GM12891 (cell line): Measurements from ENCODE around the gene SLC7A10.

Source experiments
- PAX5 ChIP-seq: IDR thresholded peaks from 2 replicates; pipeline ENCODE4 v1.6.1; 2011; ENCODE audit warnings: low read length, moderate library complexity, mild to moderate bottlenecking; ENCODE audit not compliant: insufficient read depth, severe bottlenecking
- POLR2A ChIP-seq: IDR thresholded peaks from 2 replicates; pipeline ENCODE4 v1.6.1; 2011; ENCODE audit warnings: low read depth, low read length, control low read depth
- POLR2AphosphoS5 ChIP-seq: IDR thresholded peaks from 2 replicates; pipeline ENCODE4 v1.6.1; 2011; ENCODE audit warnings: low read depth, low read length, control low read depth
- POU2F2 ChIP-seq: IDR thresholded peaks from 2 replicates; pipeline ENCODE4 v1.6.1; 2011; ENCODE audit warnings: low read depth, mild to moderate bottlenecking, control low read depth, low read length, moderate library complexity
- SPI1 ChIP-seq: IDR thresholded peaks from 2 replicates; pipeline ENCODE4 v1.6.1; 2011; ENCODE audit warnings: low read depth, low read length, control low read depth
- TAF1 ChIP-seq: IDR thresholded peaks from 2 replicates; pipeline ENCODE4 v1.6.1; 2011; ENCODE audit warnings: low read depth, low read length, control low read depth

- TF ChIP-seq POLR2A: no peak
- TF ChIP-seq TAF1: no peak
- TF ChIP-seq POLR2AphosphoS5: no peak
- no peak for TF ChIP-seq POU2F2
- TF ChIP-seq SPI1: no peak
- TF ChIP-seq PAX5: no peak
Observed at GRCh38 chr19:33220735-33221134, 4.9 kb downstream of the SLC7A10 start.
